ENCODE results near the gene LMO7. TPM values are rescaled to one million over a fixed set of nuclear protein-coding genes. Genes with fewer than 3 reads are reported as not detected.

Gene LMO7
- total RNA-seq, 2 experiments from 2014 or later = 12.2 to 15.3 TPM

- H3K27me3 Mint-ChIP-seq = no peaks in the 10 kb centered on the region
- CTCF ChIA-PET = no interaction called here
- intact Hi-C loops (cut with micrococcal nuclease) = no loop called here
- no peak for TF ChIP-seq CTCF (IDR thresholded peaks at IDR 0.05)
- no peaks in the 10 kb centered on the region for H3K9me3 Mint-ChIP-seq
- H3K27ac Mint-ChIP-seq = no peak overlapping the region
- ATAC-seq (no peak), DNase-seq (no peak)
- no peak overlapping the region for H3K4me3 Mint-ChIP-seq
- H3K36me3 Mint-ChIP-seq (ENCODE audit: low read depth) = peaks cover 15% of the 10 kb centered on the region
- H3K4me1 Mint-ChIP-seq (ENCODE audit: low read depth) = no peaks in the 10 kb centered on the region
- POLR2A ChIA-PET = no interaction called here
Measured at GRCh38 chr13:75620020-75620419, 16.1 kb upstream of the LMO7 start.

GRCh38 chr13:75621147-75621546 is 15.0 kb upstream of the LMO7 start:
- intact Hi-C loops (cut with micrococcal nuclease) = no loop called here
- Mint-ChIP-seq H3K27ac (no peak overlapping the region), H3K36me3 (ENCODE audit: low read depth) (peaks cover 24% of the 10 kb centered on the region), H3K27me3 (no peaks in the 10 kb centered on the region), H3K4me1 (ENCODE audit: low read depth) (no peaks in the 10 kb centered on the region), H3K4me3 (no peak overlapping the region), H3K9me3 (no peaks in the 10 kb centered on the region)
- CTCF ChIA-PET = interaction anchor here (0.5 to 1.2 kb wide), 2 partner anchors 10 to 75 kb away, joined by 3 to 4 read pairs; no protein-coding TSS in a partner anchor
- ATAC-seq (no peak), DNase-seq (no peak)
- POLR2A ChIA-PET = interaction anchor here (0.6 kb wide), 2 partner anchors 71 to 231 kb away, joined by 3 to 4 read pairs; no protein-coding TSS in a partner anchor
- TF ChIP-seq CTCF (IDR thresholded peaks at IDR 0.05) = no peak

- ChIA-PET CTCF (no interaction called here), POLR2A (no interaction called here)
- no peaks in the 10 kb centered on the region for H3K9me3 Mint-ChIP-seq
- H3K4me1 Mint-ChIP-seq (ENCODE audit: low read depth) = peaks cover 3% of the 10 kb centered on the region
- intact Hi-C loops (cut with micrococcal nuclease) = no loop called here
- ATAC-seq = no peak
- no peak for DNase-seq
- no peaks in the 10 kb centered on the region for H3K27me3 Mint-ChIP-seq
- H3K36me3 Mint-ChIP-seq (ENCODE audit: low read depth) = peaks cover 15% of the 10 kb centered on the region
- no peak overlapping the region for H3K4me3 Mint-ChIP-seq
- no peak for TF ChIP-seq CTCF (IDR thresholded peaks at IDR 0.05)
- no peak overlapping the region for H3K27ac Mint-ChIP-seq
Measured at GRCh38 chr13:75628801-75629200, 7.3 kb upstream of the LMO7 start.

- Mint-ChIP-seq H3K27ac (no peak overlapping the region), H3K4me1 (ENCODE audit: low read depth) (peaks cover 8% of the 10 kb centered on the region), H3K36me3 (ENCODE audit: low read depth) (no peaks in the 10 kb centered on the region), H3K9me3 (no peaks in the 10 kb centered on the region), H3K27me3 (peaks cover 11% of the 10 kb centered on the region), H3K4me3 (no peak overlapping the region)
- ATAC-seq = no peak
- ChIA-PET POLR2A (no interaction called here), CTCF (no interaction called here)
- intact Hi-C loops (cut with micrococcal nuclease) = no loop called here
- DNase-seq = no peak
- TF ChIP-seq CTCF (IDR thresholded peaks at IDR 0.05) = no peak
Measured at GRCh38 chr13:75633285-75633684, 2.8 kb upstream of the LMO7 start.

GRCh38 chr13:75635101-75635827 is 866 bp upstream of the LMO7 start:
- H3K4me3 Mint-ChIP-seq = peak overlapping the region; percentile 73
- no peak overlapping the region for H3K27ac Mint-ChIP-seq
- TF ChIP-seq CTCF (IDR thresholded peaks at IDR 0.05) = no peak
- ATAC-seq (no peak), DNase-seq (peak; percentile 4)
- peaks cover 8% of the 10 kb centered on the region for H3K4me1 Mint-ChIP-seq (ENCODE audit: low read depth)
- intact Hi-C loops (cut with micrococcal nuclease) = no loop called here
- H3K36me3 Mint-ChIP-seq (ENCODE audit: low read depth) = no peaks in the 10 kb centered on the region
- CTCF ChIA-PET = interaction anchor here (1.2 kb wide), 1 partner anchor 60 kb away, joined by 5 read pairs; no protein-coding TSS in a partner anchor
- no peaks in the 10 kb centered on the region for H3K9me3 Mint-ChIP-seq
- POLR2A ChIA-PET = no interaction called here
- H3K27me3 Mint-ChIP-seq = peaks cover 14% of the 10 kb centered on the region

All from activated CD8-positive, alpha-beta T cell treated with anti-CD3 and anti-CD28 coated beads for 36 hours (primary cell).